ENCODE measurements around the gene CDH15.

GRCh38 chr16:89202422-89203215 lies 31.1 kb downstream of the CDH15 start:
- TF ChIP-seq CTCF (IDR thresholded peaks at IDR 0.05) (no peak), POLR2A (IDR thresholded peaks at IDR 0.05) (no peak)

Measured in Peyer's patch (tissue), 4 donors.